Effector memory CD8-positive, alpha-beta T cell (primary cell): Measurements from ENCODE around the gene LDLRAD4.

Source experiments
- ATAC-seq: fragments of 150-1000 bp; cut with Tn5 transposase; replicated peaks from 2 replicates; pipeline ENCODE4 v1.10.0; 2021; ENCODE audit warnings: mild to moderate bottlenecking, moderate library complexity
- DNase-seq, 3 experiments: peaks; one replicate each; pipeline ENCODE4 v3.0.0; 2021
- H3K27ac Mint-ChIP-seq, 2 donors: one replicate each; pipeline ENCODE4 v1.8.0; 2022; ENCODE audit warnings: mild to moderate bottlenecking in 2 of 2, mixed read lengths in 2 of 2, moderate library complexity in 2 of 2
- H3K27me3 Mint-ChIP-seq, 2 donors: one replicate each; pipeline ENCODE4 v1.8.0; 2022; ENCODE audit warnings: mixed read lengths in 2 of 2
- H3K36me3 Mint-ChIP-seq: one replicate; pipeline ENCODE4 v1.8.0; 2022; ENCODE audit warnings: mild to moderate bottlenecking, moderate library complexity, mixed read lengths; ENCODE audit not compliant: insufficient read depth
- H3K4me1 Mint-ChIP-seq, 2 donors: one replicate each; pipeline ENCODE4 v1.8.0; 2022; ENCODE audit warnings: low read depth in 2 of 2, mixed read lengths in 2 of 2
- H3K4me3 Mint-ChIP-seq, 2 donors: one replicate each; pipeline ENCODE4 v1.8.0; 2022; ENCODE audit warnings: mild to moderate bottlenecking in 2 of 2, mixed read lengths in 2 of 2, moderate library complexity in 2 of 2
- H3K9me3 Mint-ChIP-seq, 2 donors: one replicate each; pipeline ENCODE4 v1.8.0; 2022; ENCODE audit warnings: mixed read lengths in 2 of 2

The LDLRAD4 gene

GRCh38 chr18:13617826-13618515 lies 399.4 kb downstream of the LDLRAD4 start:
- Mint-ChIP-seq H3K9me3 (no peaks in the 10 kb centered on the region), H3K4me3 (no peak overlapping the region), H3K4me1 (peaks cover 33 to 35% of the 10 kb centered on the region in 2 donors), H3K27me3 (peaks cover 6 to 19% of the 10 kb centered on the region in 2 donors), H3K27ac (no peak overlapping the region), H3K36me3 (peaks cover 4% of the 10 kb centered on the region)
- ATAC-seq: no peak
- DNase-seq: no peak

DNA sequence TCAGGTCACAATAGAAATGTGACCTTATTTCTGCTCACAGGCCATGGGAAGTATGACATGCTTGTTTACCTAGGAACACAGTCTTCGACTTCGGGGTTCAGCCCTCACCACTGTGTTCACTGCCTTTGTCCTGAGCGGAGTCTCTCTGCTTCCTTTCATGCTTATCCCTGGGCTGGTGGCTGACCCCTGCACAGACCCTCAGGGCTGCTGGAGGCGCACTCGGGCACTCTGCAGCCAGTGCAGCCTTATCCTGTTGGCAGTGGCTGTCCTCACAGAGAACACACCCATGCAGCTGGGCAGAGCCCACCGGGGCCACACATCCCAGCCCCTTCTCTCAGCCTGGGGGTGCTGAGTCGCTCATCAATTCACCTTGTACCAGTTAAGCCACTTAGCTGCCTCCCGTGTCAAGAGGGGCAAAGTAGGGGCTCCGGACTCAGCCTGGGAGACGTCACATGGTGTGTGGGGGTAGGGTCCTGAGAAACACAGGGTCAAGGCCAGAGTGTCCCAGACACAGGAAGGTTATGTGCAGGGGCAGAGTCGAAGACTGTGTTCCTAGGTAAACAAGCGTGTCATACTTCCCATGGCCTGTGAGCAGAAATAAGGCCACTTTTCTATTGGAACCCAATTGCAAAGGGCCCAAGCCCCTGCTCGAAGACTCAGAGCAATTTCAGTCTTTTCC lies 400.3 kb downstream of the LDLRAD4 start:
- Mint-ChIP-seq H3K36me3 (peaks cover 5% of the 10 kb centered on the region), H3K4me1 (peaks cover 24 to 26% of the 10 kb centered on the region in 2 donors), H3K27ac (no peak overlapping the region), H3K9me3 (no peaks in the 10 kb centered on the region), H3K4me3 (no peak overlapping the region), H3K27me3 (peaks cover 6 to 19% of the 10 kb centered on the region in 2 donors)
- DNase-seq (no peak), ATAC-seq (no peak)

DNA sequence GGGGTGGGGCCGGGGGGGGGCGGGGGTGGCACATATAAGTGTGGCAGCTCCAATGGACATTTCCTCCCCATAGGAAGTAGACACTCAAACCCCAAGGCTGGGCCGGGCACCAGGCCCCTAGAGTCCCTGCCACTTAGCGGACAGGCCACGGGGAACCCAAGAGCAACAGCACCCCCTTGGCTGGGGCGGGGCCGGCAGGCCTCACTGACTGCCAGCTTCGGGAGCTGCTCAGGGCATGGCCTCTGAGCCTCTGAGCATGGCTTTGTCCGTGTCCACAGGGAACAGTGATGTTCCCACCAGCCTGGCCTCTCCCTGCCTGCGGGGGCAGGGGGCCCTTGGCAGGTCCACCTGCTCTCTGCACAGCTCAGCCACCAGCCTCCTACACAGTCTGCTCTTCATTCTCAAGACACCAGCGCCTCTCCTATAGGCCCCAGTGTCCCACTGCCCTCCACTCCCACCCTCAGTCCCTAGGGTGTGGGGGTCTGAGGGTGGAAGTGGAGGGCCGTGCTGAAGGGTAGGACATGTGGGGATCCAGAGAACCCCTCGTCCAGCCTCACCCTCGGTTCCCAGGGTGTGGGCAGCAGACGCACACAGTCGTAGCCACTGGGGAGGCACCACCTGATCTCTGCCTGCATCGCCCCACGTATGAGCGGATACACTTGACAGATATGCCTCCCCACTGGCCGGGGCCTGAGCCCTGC lies 401.1 kb downstream of the LDLRAD4 start:
- no peak for DNase-seq
- H3K36me3 Mint-ChIP-seq: peaks cover 2% of the 10 kb centered on the region
- no peak overlapping the region for H3K27ac Mint-ChIP-seq
- H3K9me3 Mint-ChIP-seq: no peaks in the 10 kb centered on the region
- H3K27me3 Mint-ChIP-seq: peaks cover 5 to 14% of the 10 kb centered on the region in 2 donors
- no peak for ATAC-seq
- peaks cover 18 to 20% of the 10 kb centered on the region in 2 donors for H3K4me1 Mint-ChIP-seq
- no peak overlapping the region for H3K4me3 Mint-ChIP-seq

DNA sequence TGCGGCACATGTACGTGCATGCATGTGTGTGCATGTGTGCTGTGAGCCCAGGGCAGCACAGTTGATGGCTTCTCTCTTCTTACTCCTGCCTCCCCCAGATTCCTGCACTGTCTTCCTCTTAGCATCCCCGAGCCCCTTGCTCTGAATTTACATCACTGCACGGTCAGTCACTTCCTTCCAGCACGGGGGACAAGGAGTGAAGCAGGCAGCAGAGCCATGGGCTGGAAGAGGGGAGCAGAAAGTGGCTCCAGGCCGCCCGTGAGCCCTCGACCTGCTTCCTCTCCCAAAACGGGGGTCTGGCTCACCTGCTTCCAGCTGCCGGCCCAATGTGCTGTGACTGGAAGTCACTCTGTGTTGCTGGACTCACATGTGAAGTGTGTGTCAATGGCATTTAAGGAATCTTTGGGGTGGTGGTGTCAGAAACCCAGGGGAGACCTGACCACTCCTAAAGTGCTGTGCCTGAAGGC lies 401.7 kb downstream of the LDLRAD4 start:
- peaks cover 0 to 8% of the 10 kb centered on the region in 2 donors for H3K27me3 Mint-ChIP-seq
- H3K27ac Mint-ChIP-seq: no peak overlapping the region
- no peak overlapping the region for H3K4me3 Mint-ChIP-seq
- ATAC-seq (no peak), DNase-seq (no peak)
- peaks cover 2% of the 10 kb centered on the region for H3K36me3 Mint-ChIP-seq
- peaks cover 12 to 14% of the 10 kb centered on the region in 2 donors for H3K4me1 Mint-ChIP-seq
- no peaks in the 10 kb centered on the region for H3K9me3 Mint-ChIP-seq

GRCh38 chr18:13620818-13621445 lies 402.4 kb downstream of the LDLRAD4 start:
- DNase-seq (no peak), ATAC-seq (no peak)
- H3K27ac Mint-ChIP-seq: no peak overlapping the region
- H3K4me3 Mint-ChIP-seq: no peak overlapping the region
- peaks cover 0 to 5% of the 10 kb centered on the region in 2 donors for H3K27me3 Mint-ChIP-seq
- H3K9me3 Mint-ChIP-seq: no peaks in the 10 kb centered on the region
- peaks cover 2% of the 10 kb centered on the region for H3K36me3 Mint-ChIP-seq
- peaks cover 5 to 9% of the 10 kb centered on the region in 2 donors for H3K4me1 Mint-ChIP-seq

GRCh38 chr18:13621446-13621849 lies 402.9 kb downstream of the LDLRAD4 start:
- DNase-seq (no peak), ATAC-seq (no peak)
- H3K4me3 Mint-ChIP-seq: no peak overlapping the region
- no peak overlapping the region for H3K27ac Mint-ChIP-seq
- peaks cover 0 to 4% of the 10 kb centered on the region in 2 donors for H3K4me1 Mint-ChIP-seq
- no peaks in the 10 kb centered on the region for H3K9me3 Mint-ChIP-seq
- H3K36me3 Mint-ChIP-seq: peaks cover 2% of the 10 kb centered on the region
- H3K27me3 Mint-ChIP-seq: no peaks in the 10 kb centered on the region

GRCh38 chr18:13621886-13622619 lies 403.5 kb downstream of the LDLRAD4 start:
- ATAC-seq (no peak), DNase-seq (no peak)
- Mint-ChIP-seq H3K9me3 (no peaks in the 10 kb centered on the region), H3K36me3 (peaks cover 2% of the 10 kb centered on the region), H3K4me3 (no peak overlapping the region), H3K27me3 (no peaks in the 10 kb centered on the region), H3K4me1 (peaks cover 0 to 4% of the 10 kb centered on the region in 2 donors), H3K27ac (no peak overlapping the region)

- H3K4me1 Mint-ChIP-seq: peaks cover 0 to 4% of the 10 kb centered on the region in 2 donors
- no peak overlapping the region for H3K27ac Mint-ChIP-seq
- H3K4me3 Mint-ChIP-seq: no peak overlapping the region
- H3K27me3 Mint-ChIP-seq: no peaks in the 10 kb centered on the region
- DNase-seq (no peak), ATAC-seq (no peak)
- H3K36me3 Mint-ChIP-seq: peaks cover 2% of the 10 kb centered on the region
- no peaks in the 10 kb centered on the region for H3K9me3 Mint-ChIP-seq
Observed at GRCh38 chr18:13622751-13623150, 404.2 kb downstream of the LDLRAD4 start.

GRCh38 chr18:13623348-13623747 lies 404.8 kb downstream of the LDLRAD4 start:
- ATAC-seq (no peak), DNase-seq (no peak)
- Mint-ChIP-seq H3K27me3 (no peaks in the 10 kb centered on the region), H3K4me1 (peaks cover 0 to 4% of the 10 kb centered on the region in 2 donors), H3K9me3 (no peaks in the 10 kb centered on the region), H3K36me3 (peaks cover 2% of the 10 kb centered on the region), H3K4me3 (no peak overlapping the region), H3K27ac (peak overlapping the region in 1 of 2 donors; percentile 61)

- DNase-seq (no peak), ATAC-seq (no peak)
- H3K9me3 Mint-ChIP-seq: no peaks in the 10 kb centered on the region
- H3K36me3 Mint-ChIP-seq: peaks cover 2% of the 10 kb centered on the region
- peak overlapping the region in 1 of 2 donors; percentile 61 for H3K27ac Mint-ChIP-seq
- no peaks in the 10 kb centered on the region for H3K27me3 Mint-ChIP-seq
- peaks cover under 1 to 5% of the 10 kb centered on the region in 2 donors for H3K4me1 Mint-ChIP-seq
- no peak overlapping the region for H3K4me3 Mint-ChIP-seq
Observed at GRCh38 chr18:13623871-13624270, 405.3 kb downstream of the LDLRAD4 start.

GRCh38 chr18:13624563-13625237 lies 406.1 kb downstream of the LDLRAD4 start:
- Mint-ChIP-seq H3K27me3 (no peaks in the 10 kb centered on the region), H3K4me3 (no peak overlapping the region), H3K9me3 (no peaks in the 10 kb centered on the region), H3K4me1 (peaks cover 3 to 6% of the 10 kb centered on the region in 2 donors), H3K36me3 (peaks cover 2% of the 10 kb centered on the region), H3K27ac (no peak overlapping the region)
- no peak for ATAC-seq
- DNase-seq: no peak

DNA sequence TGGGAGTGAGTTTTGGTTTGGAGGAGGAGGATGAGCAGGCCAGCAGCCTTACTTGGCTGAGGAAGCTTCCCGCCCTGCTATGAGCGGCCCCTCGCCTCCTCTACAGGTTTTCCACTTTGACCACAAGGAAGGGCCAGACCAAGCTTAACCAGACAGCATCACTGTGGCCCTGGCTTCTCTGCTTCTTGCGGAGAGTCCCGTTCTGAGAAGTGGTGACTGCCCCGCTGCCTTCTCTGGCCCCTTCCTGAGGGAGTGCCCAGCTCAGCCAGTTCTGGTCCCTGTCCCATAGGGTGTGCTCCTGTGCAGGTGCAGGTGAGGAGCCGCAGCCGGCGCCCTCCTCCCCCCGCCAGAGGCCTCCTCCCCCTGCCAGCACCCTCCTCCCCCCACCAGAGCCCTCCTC lies 406.8 kb downstream of the LDLRAD4 start:
- no peak overlapping the region for H3K4me3 Mint-ChIP-seq
- no peak for DNase-seq
- H3K36me3 Mint-ChIP-seq: peaks cover 2% of the 10 kb centered on the region
- no peaks in the 10 kb centered on the region for H3K27me3 Mint-ChIP-seq
- H3K27ac Mint-ChIP-seq: no peak overlapping the region
- peaks cover 3 to 7% of the 10 kb centered on the region in 2 donors for H3K4me1 Mint-ChIP-seq
- no peaks in the 10 kb centered on the region for H3K9me3 Mint-ChIP-seq
- ATAC-seq: no peak
